ENCODE results near the gene NAP1L1. TPM values are rescaled to one million over a fixed set of nuclear protein-coding genes. Genes with fewer than 3 reads are reported as not detected.

Gene NAP1L1
- total RNA-seq (204 TPM), polyA plus RNA-seq (ENCODE audit: insufficient read depth in 1 of 8, insufficient read length in 8 of 8, low replicate concordance in 1 of 8) (100 to 1,000 TPM; 422 to 592 (median 483) TPM)
- long read RNA-seq, donor 1, full-length matches to known transcripts: 26 of 26 reads
- long read RNA-seq, donor 1, partial matches to known transcripts: 0 of 26 reads
- long read RNA-seq, donor 1, other reads (novel, unspliced or antisense): 0 of 26 reads
- long read RNA-seq, donor 2, full-length matches to known transcripts: 7 of 7 reads
- long read RNA-seq, donor 2, partial matches to known transcripts: 0 of 7 reads
- long read RNA-seq, donor 2, other reads (novel, unspliced or antisense): 0 of 7 reads
- long read RNA-seq, donor 3, full-length matches to known transcripts: 31 of 43 reads
- long read RNA-seq, donor 3, partial matches to known transcripts: 5 of 43 reads
- long read RNA-seq, donor 3, other reads (novel, unspliced or antisense): 7 of 43 reads
- long read RNA-seq, donor 4, full-length matches to known transcripts: 9 of 33 reads
- long read RNA-seq, donor 4, partial matches to known transcripts: 24 of 33 reads
- long read RNA-seq, donor 4, other reads (novel, unspliced or antisense): 0 of 33 reads
- long read RNA-seq, donor 5, full-length matches to known transcripts: 127 of 381 reads
- long read RNA-seq, donor 5, partial matches to known transcripts: 200 of 381 reads
- long read RNA-seq, donor 5, other reads (novel, unspliced or antisense): 54 of 381 reads
- long read RNA-seq, donor 6, full-length matches to known transcripts: 53 of 203 reads
- long read RNA-seq, donor 6, partial matches to known transcripts: 134 of 203 reads
- long read RNA-seq, donor 6, other reads (novel, unspliced or antisense): 16 of 203 reads
- long read RNA-seq, donor 7, full-length matches to known transcripts: 59 of 144 reads
- long read RNA-seq, donor 7, partial matches to known transcripts: 65 of 144 reads
- long read RNA-seq, donor 7, other reads (novel, unspliced or antisense): 20 of 144 reads
- long read RNA-seq, donor 8, full-length matches to known transcripts: 37 of 88 reads
- long read RNA-seq, donor 8, partial matches to known transcripts: 46 of 88 reads
- long read RNA-seq, donor 8, other reads (novel, unspliced or antisense): 5 of 88 reads
- long read RNA-seq, donor 9, full-length matches to known transcripts: 29 of 112 reads
- long read RNA-seq, donor 9, partial matches to known transcripts: 71 of 112 reads
- long read RNA-seq, donor 9, other reads (novel, unspliced or antisense): 12 of 112 reads
- long read RNA-seq, donor 10, full-length matches to known transcripts: 61 of 121 reads
- long read RNA-seq, donor 10, partial matches to known transcripts: 43 of 121 reads
- long read RNA-seq, donor 10, other reads (novel, unspliced or antisense): 17 of 121 reads
- long read RNA-seq, donor 11, full-length matches to known transcripts: 44 of 85 reads
- long read RNA-seq, donor 11, partial matches to known transcripts: 32 of 85 reads
- long read RNA-seq, donor 11, other reads (novel, unspliced or antisense): 9 of 85 reads

- WGBS (ENCODE audit: insufficient coverage): 0% methylated on average over 85 of the region's 100 CpGs
- H3K27ac ChIP-seq (ENCODE audit: low read length): peak within 1 kb of the TSS; percentile 99
- no peaks in the 10 kb centered on the region for H3K27me3 ChIP-seq (ENCODE audit: control insufficient read depth, insufficient read depth, low read length)
- peaks cover 5% of the 10 kb centered on the region for H3K36me3 ChIP-seq (ENCODE audit: control insufficient read depth, insufficient read depth, low read length)
- peak within 1 kb of the TSS; percentile 90 for H3K4me3 ChIP-seq (ENCODE audit: low read length)
- H3K9me3 ChIP-seq (replicated peaks; ENCODE audit: control insufficient read depth, low read depth, low read length): peaks cover under 1% of the 10 kb centered on the region
- DNase-seq: peak; percentile 99
- peaks cover 5% of the 10 kb centered on the region for H3K4me1 ChIP-seq (ENCODE audit: control insufficient read depth, insufficient read depth, low read length)
These were observed at the start of gene NAP1L1 for GRCh38 chr12:76083904-76084862. NAP1L1 (minus strand) TSS chr12:76084685; CDS start chr12:76074219, 10,466 bp downstream.

GRCh38 chr12:76127588-76127987 is 43.1 kb upstream of the NAP1L1 start:
- WGBS (ENCODE audit: insufficient coverage): 100% methylated on average over 2 of the region's 5 CpGs
- no peak for DNase-seq
- H3K4me3 ChIP-seq (ENCODE audit: low read length): no peak overlapping the region

GRCh38 chr12:76124456-76124855 is 40.0 kb upstream of the NAP1L1 start:
- H3K4me1 ChIP-seq (ENCODE audit: control insufficient read depth, insufficient read depth, low read length): no peaks in the 10 kb centered on the region
- no peaks in the 10 kb centered on the region for H3K27me3 ChIP-seq (ENCODE audit: control insufficient read depth, insufficient read depth, low read length)
- no CpG with 5 or more reads among the region's 5 CpGs for WGBS (ENCODE audit: insufficient coverage)
- H3K36me3 ChIP-seq (ENCODE audit: control insufficient read depth, insufficient read depth, low read length): no peaks in the 10 kb centered on the region
- H3K4me3 ChIP-seq (ENCODE audit: low read length): no peak overlapping the region
- H3K9me3 ChIP-seq (replicated peaks; ENCODE audit: control insufficient read depth, low read depth, low read length): no peaks in the 10 kb centered on the region
- no peak for DNase-seq
- no peak overlapping the region for H3K27ac ChIP-seq (ENCODE audit: low read length)

More at GRCh38 chr12:76127588-76127987, 43.1 kb upstream of the NAP1L1 start:
- Histone ChIP-seq H3K27ac (ENCODE audit: low read length) (no peak overlapping the region), H3K27me3 (ENCODE audit: control insufficient read depth, insufficient read depth, low read length) (no peaks in the 10 kb centered on the region), H3K36me3 (ENCODE audit: control insufficient read depth, insufficient read depth, low read length) (no peaks in the 10 kb centered on the region), H3K4me1 (ENCODE audit: control insufficient read depth, insufficient read depth, low read length) (no peaks in the 10 kb centered on the region), H3K9me3 (replicated peaks; ENCODE audit: control insufficient read depth, low read depth, low read length) (no peaks in the 10 kb centered on the region)

- 24% methylated on average over 2 of the region's 4 CpGs for WGBS (ENCODE audit: insufficient coverage)
- DNase-seq: no peak
- no peaks in the 10 kb centered on the region for H3K36me3 ChIP-seq (ENCODE audit: control insufficient read depth, insufficient read depth, low read length)
- no peaks in the 10 kb centered on the region for H3K4me1 ChIP-seq (ENCODE audit: control insufficient read depth, insufficient read depth, low read length)
- H3K9me3 ChIP-seq (replicated peaks; ENCODE audit: control insufficient read depth, low read depth, low read length): no peaks in the 10 kb centered on the region
- H3K27ac ChIP-seq (ENCODE audit: low read length): no peak overlapping the region
- H3K4me3 ChIP-seq (ENCODE audit: low read length): no peak overlapping the region
- H3K27me3 ChIP-seq (ENCODE audit: control insufficient read depth, insufficient read depth, low read length): no peaks in the 10 kb centered on the region
These were observed 39.1 kb upstream of the NAP1L1 start for GRCh38 chr12:76123259-76124212.

- H3K4me3 ChIP-seq (ENCODE audit: low read length): no peak overlapping the region
- H3K4me1 ChIP-seq (ENCODE audit: control insufficient read depth, insufficient read depth, low read length): no peaks in the 10 kb centered on the region
- 78% methylated on average over 5 of the region's 6 CpGs for WGBS (ENCODE audit: insufficient coverage)
- no peaks in the 10 kb centered on the region for H3K9me3 ChIP-seq (replicated peaks; ENCODE audit: control insufficient read depth, low read depth, low read length)
- DNase-seq: no peak
- H3K27me3 ChIP-seq (ENCODE audit: control insufficient read depth, insufficient read depth, low read length): no peaks in the 10 kb centered on the region
- no peak overlapping the region for H3K27ac ChIP-seq (ENCODE audit: low read length)
- no peaks in the 10 kb centered on the region for H3K36me3 ChIP-seq (ENCODE audit: control insufficient read depth, insufficient read depth, low read length)
These were observed 35.4 kb upstream of the NAP1L1 start for GRCh38 chr12:76119887-76120286.

GRCh38 chr12:76117751-76118150 is 33.3 kb upstream of the NAP1L1 start:
- no peaks in the 10 kb centered on the region for H3K4me1 ChIP-seq (ENCODE audit: control insufficient read depth, insufficient read depth, low read length)
- H3K36me3 ChIP-seq (ENCODE audit: control insufficient read depth, insufficient read depth, low read length): no peaks in the 10 kb centered on the region
- DNase-seq: no peak
- 100% methylated on average over 1 of the region's 2 CpGs for WGBS (ENCODE audit: insufficient coverage)
- no peak overlapping the region for H3K27ac ChIP-seq (ENCODE audit: low read length)
- H3K9me3 ChIP-seq (replicated peaks; ENCODE audit: control insufficient read depth, low read depth, low read length): no peaks in the 10 kb centered on the region
- H3K27me3 ChIP-seq (ENCODE audit: control insufficient read depth, insufficient read depth, low read length): no peaks in the 10 kb centered on the region
- H3K4me3 ChIP-seq (ENCODE audit: low read length): no peak overlapping the region

- H3K36me3 ChIP-seq (ENCODE audit: control insufficient read depth, insufficient read depth, low read length): no peaks in the 10 kb centered on the region
- no peak for DNase-seq
- no peaks in the 10 kb centered on the region for H3K4me1 ChIP-seq (ENCODE audit: control insufficient read depth, insufficient read depth, low read length)
- no peaks in the 10 kb centered on the region for H3K9me3 ChIP-seq (replicated peaks; ENCODE audit: control insufficient read depth, low read depth, low read length)
- H3K27me3 ChIP-seq (ENCODE audit: control insufficient read depth, insufficient read depth, low read length): no peaks in the 10 kb centered on the region
- no peak overlapping the region for H3K4me3 ChIP-seq (ENCODE audit: low read length)
- no CpG with 5 or more reads among the region's 3 CpGs for WGBS (ENCODE audit: insufficient coverage)
- no peak overlapping the region for H3K27ac ChIP-seq (ENCODE audit: low read length)
These were observed 32.7 kb upstream of the NAP1L1 start for GRCh38 chr12:76117067-76117691.

All from muscle of leg (tissue), 16 donors.